Hematopoietic multipotent progenitor cell (in vitro differentiated cells): ENCODE results near the gene IFNL3. TPM values are rescaled to one million over a fixed set of nuclear protein-coding genes. Genes with fewer than 3 reads are reported as not detected.
"Not testable (repeated sequence)": the region's sequence is repeated elsewhere in the genome, so short reads cannot be mapped to it uniquely, and the experiment has no call there.

ENCODE experiments used
- DNase-seq, 3 donors: peaks; one replicate each; pipeline ENCODE4 v3.0.0-alpha.2; 2011 to 2015; ENCODE audit warnings: low read depth in 2 of 3, low spot score in 2 of 3
- total RNA-seq: library from RNA; depleted of rRNA; stranded (reverse); fragments of >200 nt; gene quantifications from one replicate; pipeline ENCODE4 v1.2.3, GENCODE V29; 2012

The IFNL3 gene
- total RNA-seq, 1 donor, result 0.27 TPM

DNA sequence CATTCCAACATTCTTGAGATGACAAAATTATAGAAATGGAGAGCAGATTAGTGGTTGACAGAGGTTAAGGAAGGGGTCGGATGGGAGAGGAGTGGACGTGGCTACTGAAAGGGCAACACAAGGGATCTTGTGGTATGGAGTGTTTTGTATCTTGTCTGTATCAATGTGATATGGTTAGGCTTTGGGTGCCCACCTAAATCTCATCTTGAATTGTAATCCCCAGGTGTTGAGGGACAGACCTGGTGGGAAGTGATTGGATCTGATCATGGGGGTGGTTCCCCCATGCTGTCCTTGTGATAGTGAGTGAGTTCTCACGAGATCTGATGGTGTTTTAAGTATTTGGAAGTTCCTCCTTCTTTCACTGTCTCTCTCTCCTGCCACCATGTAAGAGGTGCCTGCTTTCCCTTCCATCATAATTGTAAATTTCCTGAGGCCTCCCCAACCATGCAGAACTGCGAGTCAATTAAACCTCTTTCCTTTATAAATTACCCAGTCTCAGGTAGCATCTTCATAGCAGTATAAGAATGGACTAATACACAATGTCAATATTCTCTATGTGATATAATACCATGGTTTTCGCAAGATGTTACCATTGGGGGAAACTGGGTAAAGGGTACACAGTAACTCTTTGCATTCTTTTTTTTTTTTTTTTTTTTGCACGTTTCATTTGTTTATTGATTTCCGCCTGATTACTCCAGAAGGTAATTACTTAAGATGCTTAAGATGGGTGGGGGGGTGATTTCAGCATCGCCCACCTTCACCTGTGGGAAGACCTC, 8.8 kb upstream of the IFNL3 start:
- DNase-seq, result no peak

DNA sequence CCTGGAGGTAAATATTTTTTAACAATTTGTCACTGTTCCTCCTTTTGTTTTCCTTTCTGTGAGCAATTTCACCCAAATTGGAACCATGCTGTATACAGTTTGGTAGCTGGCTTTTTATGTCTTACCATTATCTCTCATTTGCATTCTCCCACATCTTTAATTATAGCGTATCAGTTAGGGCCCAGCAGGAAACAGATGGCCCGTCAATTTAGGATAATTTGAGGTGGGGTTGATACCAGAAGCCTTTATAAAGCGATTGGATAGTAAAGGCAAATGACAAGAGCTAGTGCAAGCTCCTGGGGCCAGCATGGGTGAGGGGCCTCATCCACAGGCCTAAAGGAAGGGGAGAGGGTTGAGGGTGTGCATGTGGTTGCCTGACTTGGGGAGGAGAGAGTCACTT, 7.7 kb upstream of the IFNL3 start:
- DNase-seq, result peak in 2 of 3 donors; percentile 90 to 98

DNA sequence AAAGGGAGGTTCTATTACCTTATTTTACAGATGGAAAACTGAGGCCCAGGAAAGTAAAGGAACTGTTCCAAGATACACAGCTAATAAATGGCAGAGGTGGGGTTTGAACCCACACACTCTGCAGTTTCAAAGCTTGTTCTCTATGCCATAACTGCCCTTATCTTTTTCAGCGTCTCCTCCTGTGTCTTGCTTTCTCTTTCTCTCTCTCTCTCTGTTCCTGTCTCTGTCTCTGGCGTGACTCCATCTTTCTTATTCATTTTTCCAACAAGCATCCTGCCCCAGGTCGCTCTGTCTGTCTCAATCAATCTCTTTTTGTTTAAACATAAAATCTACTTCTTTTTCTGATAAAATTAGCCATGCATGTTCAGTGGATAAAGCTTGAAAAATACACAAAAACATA, 7.0 kb upstream of the IFNL3 start:
- peak in 1 of 3 donors; percentile 42 for DNase-seq

DNA sequence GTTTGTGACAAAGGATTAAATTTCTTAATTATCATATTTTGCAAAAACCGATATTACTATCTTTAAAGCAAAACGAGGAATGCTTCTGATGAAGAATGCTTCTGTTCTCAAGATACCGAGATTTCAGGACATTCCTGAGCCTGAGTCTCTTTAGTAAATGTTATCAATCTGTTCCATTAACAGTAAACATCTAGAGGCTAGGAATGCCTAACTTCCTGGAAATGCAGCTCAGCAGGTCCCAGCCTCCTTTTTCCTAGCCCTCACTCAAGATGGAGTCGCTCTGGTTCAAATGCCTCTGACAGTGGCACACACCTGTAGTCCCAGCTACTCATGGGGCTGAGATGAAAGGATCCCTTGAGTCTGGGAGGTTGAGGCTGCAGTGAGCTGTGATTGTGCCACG, 6.3 kb upstream of the IFNL3 start:
- no peak for DNase-seq

DNA sequence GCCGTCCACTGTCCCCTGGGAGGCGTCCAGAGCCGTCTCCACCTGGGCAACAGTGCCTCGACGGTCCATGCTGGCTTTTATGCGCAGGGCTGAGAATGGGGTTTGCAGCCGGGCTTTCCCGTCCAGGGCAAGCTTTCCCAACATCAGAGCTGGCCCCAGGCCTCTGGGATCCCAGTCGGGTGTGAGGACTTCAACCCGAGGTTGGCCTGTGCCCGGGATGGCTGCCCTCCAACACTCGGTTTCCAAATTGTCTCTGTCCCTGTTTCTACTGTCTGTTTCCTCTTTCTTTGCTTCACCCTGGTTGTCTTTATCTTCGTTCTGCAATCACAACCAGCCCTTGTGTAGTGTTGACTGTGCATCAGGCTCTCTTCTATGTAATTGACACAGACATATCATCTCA, 4.0 kb upstream of the IFNL3 start, which contains the start of gene IFNL4:
Gene IFNL4, minus strand, starts transcription at position 51 of the 400 bp plus-strand sequence.
- DNase-seq, result no peak

DNA sequence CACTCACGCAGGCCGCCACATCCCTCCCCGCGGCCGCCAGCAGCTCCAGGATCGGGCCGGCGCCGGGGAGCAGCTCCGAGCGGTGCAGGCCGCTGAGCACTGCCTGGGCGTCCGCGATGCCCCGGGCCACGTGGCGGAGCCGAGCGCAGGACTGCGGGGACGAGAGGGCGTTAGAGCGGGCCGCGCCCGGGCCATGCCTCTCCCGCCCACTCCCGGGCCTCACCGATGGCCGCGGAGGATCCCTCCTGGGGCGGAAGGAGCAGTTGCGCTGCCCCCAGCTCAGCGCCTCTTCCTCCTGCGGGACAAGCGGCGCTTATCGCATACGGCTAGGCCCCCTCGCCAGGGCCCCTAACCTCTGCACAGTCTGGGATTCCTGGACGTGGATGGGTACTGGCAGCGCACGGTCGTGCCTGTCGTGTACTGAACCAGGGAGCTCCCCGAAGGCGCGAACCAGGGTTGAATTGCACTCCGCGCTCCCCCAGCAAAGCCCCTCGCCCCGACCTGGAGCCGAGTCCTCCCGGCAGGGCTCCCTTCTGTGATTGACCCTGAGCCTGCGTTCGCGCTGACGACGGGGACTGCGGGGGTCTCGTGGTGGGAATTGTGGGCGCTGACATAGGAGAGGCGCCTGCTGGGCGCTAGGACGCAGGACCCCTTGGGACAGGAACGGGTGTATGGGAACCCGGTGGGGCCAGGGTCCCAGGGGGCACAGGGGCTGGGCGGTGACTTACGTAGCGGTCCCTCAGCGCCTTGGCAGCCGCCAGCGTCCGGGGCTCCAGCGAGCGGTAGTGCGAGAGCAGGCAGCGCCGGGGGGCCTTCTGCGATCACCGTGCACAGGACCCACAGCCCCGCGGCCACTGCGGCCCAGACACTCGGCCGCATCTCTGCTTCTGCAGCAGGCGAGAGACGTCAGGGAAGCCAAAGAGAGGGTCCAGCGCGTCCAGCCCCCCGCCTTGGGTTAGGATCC, 3.2 kb upstream of the IFNL3 start:
- no peak for DNase-seq

DNA sequence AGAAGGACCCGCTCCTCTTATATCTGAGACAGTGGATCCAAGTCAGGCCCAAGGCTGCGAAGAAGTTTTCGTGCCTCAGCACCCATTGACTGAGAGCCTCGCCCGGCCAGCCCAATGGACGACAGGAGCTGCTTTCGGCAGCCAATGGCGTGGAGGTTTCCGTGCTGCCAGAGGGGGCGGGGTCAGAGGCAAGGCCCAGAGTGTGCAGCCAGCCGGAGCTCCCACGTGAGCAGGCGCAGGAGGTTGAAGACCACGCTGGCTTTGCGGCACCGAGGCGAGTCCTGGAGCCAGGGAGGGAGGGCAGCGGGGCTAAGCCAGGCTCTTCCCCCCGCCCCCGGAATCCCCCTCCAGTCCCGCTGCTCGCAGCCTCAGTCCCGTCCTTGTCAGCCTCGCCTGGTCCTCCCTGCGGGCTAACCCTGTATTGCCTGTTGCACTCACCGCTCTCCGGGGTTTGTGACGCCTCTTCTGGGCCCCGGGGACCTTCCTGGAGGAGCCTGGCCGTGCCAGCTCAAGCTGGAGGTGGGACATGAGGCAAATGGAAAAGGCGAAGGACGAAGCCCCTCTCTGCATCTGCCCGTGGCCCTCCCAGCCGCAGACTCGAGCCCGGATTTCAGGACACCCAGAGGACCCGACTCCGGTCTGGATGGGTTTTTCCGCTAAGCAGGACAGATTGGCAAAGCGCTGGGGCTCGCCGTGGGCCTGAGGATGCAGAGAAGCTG, 2.3 kb upstream of the IFNL3 start:
- peak in 1 of 3 donors; percentile 49 for DNase-seq

DNA sequence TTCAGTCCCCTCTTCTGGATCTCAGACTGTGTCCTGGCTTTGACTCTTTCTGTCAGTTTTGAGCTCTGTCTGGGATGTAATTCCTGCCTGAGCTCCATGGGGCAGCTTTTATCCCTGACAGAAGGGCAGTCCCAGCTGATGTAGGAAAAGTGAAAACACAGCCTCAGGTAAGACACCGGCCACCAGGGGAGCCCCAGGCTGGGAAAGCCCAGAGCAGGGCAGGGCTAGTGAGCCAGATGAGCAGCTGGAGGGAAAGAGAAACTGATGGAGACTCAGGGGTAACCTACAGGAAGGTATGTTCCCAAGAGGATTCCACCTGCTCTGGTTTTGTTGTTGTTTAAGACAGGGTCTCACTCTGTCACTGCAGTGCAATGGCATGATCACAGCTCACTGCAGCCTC, 360 bp upstream of the IFNL3 start:
- not testable (repeated sequence) for DNase-seq

DNA sequence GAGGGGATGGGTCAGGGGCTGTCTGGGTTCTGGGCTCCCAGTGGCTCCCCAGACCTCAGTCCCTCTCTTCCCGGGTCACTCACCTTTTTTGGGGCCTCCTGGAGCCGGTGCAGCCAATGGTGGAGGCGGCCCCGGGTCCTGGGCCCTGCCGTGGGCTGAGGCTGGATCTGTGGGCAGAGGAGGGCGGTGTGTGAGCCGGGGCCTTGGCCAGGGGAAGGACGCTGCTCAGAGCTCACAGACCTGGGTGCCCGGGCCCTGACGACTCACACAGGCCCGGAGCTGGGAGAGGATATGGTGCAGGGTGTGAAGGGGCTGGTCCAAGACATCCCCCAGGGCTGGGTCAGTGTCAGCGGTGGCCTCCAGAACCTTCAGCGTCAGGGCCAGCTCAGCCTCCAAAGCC, 1.1 kb downstream of the IFNL3 start:
- DNase-seq, result not testable (repeated sequence)

DNA sequence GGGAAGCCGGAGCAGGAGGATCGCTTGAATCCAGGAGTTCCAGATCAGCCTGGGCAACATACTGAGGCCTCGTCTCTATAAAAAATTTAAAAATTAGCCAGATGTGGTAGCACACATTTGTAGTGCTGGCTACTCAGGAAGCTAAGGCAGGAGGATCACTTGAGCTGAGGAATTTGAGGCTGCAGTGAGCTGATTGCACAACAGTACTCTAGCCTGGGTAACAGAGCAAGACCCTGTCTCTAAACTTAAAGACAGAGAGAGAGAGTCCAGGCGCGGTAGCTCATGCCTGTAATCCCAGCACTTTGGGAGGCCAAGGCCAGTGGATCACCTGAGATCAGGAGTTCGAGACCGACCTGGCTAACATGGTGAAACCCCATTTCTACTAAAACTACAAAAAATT, 4.4 kb downstream of the IFNL3 start:
- no peak for DNase-seq

DNA sequence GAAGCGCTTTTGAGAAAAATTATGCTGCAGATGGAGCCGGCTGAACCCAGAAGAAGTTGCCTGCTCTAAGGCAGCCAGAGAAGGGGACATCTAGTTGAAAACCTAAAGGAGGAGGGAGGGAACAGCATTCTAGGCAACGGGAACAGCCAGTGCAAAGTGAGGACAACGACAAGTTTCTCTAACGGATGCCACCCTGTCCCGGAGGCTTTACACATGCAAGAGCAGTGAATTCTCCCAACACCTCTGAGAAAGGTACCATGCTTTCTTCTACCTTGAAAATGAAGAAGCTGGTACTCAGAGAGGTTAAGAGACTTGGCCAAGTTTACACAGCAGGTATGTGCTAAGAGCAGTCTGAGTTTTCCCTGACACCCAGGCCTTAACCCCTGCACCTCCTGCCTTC, 5.9 kb downstream of the IFNL3 start:
- no peak for DNase-seq

DNA sequence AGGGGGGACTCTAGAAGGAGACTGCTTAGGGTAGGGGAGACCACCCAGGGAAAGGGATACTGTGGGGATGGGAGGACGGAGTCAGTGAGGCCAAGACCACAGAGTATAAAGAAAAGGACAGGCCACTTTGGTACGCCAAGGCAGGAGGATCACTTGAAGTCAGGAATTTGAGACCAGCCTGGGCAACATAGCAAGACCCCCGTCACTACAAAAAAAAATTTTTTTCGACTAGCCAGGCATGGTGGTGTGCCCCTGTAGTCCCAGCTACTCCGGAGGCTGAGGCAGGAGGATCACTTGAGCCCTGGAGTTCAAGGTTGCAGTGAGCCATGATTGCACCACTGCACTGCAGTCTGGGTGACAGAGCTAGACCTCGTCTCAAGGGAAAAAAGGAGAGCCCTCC, 6.6 kb downstream of the IFNL3 start:
- no peak for DNase-seq

DNA sequence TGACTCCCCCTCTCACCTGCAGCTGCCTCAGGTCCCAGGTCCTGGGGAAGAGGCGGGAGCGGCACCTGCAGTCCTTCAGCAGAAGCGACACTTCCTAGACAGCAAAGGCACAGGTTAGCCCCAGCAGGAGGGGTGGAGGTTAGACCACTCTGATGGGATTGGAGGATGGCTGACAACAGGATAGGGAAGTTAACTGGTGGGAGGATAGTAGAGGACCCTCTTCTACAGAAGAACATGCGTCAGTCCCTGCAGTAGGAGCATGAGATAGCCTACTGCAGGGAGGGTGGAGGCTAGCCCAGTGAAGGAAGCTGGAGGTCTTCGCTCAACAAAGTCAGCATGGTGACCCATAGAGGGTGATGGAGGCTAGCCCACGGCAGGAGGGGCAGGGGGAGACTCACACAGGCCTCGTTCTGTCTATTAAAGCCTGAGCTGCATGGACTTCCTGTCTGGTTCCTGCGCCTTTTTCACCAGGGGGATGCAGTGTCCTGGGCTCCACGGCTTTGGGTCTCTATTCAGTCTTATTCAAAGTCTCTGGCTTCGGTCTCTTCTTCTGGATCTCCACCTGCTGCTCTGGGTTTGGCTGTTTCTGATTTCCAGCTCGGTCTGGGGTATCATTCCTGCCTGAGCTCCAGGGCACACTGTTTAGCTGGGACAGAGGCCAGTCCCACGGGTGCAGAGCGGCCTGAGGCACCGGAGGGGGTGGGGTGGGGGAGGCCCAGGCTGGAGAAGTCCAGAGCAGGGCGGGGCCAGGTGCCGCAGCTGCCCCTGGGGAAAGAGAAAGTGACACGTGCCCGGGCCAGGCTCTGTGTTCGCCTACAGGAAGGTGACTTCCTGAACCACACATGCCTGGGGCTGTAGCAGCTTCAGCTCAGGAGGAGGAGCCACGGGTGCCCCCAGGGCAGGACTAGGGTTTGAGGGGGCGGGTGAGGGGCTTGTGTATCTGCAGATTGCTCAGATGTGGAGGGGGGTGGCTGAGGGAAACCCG, 7.3 kb downstream of the IFNL3 start:
- peak in 2 of 3 donors; percentile 56 to 58 for DNase-seq

DNA sequence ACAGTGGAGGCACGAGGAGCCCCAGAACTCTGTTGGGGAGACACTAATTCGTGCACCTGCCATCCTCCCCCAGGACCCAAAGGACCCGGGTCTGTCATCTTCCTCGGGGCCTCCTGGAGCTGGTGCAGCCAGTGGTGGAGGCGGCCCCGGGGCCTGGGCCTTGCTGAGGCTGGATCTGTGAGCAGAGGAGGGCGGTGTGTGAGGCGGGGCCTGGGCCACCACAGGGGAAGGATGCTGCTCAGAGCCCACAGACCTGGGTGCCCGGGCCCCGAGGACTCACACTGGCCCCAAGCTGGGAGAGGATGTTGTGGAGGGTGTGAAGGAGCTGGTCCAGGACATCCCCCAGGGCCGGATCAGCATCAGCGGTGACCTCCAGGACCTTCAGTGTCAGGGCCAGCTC, 8.3 kb downstream of the IFNL3 start:
- no peak for DNase-seq

DNA sequence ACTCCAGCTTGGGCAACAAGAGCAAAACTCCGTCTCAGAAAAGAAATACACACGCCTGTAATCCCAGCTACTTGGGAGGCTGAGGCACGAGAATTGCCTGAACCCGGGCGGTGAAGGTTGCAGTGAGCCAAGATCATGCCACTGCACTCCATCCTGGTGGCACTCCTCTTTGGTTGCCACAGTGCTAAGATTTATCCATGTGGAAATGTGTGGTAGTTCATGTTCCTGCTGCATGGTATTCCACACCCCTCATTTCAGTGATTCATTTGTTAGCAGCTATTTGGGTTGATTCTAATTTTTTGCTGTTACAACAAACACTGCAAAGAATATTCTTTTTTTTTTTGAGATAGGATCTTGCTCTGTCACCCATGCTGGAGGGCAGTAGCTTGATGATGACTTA, 12.1 kb downstream of the IFNL3 start:
- DNase-seq, result no peak

DNA sequence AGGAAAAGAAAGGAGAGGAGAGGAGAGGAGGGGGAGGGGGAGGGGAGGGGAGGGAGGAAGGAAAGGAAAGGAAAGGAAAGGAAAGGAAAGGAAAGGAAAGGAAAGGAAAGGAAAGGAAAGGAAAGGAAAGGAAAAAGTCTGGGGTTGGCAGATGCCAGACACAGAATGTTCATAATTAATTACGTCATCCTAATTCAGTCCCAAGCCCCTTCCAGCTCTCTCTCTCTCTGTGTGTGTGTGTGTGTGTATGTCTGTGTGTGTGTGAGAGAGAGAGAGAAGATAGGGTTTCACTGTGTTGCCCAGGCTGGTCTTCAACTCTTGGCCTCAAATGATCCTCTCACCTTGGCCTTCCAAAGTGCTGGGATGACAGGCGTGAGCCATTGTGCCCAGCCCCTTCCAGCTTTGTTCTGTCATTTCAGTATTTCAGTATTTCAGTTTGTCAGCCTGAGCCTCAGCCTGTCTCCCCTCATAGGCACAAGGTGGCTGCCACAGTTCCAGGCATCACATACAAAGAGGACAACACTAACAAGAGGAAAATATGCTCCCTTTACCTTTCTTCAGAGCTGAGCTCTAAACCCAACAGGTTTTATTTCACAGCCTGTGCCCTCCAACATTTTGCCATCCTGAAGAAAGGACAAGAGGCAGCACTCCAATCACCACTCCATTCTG, 14.6 kb downstream of the IFNL3 start:
- no peak for DNase-seq

DNA sequence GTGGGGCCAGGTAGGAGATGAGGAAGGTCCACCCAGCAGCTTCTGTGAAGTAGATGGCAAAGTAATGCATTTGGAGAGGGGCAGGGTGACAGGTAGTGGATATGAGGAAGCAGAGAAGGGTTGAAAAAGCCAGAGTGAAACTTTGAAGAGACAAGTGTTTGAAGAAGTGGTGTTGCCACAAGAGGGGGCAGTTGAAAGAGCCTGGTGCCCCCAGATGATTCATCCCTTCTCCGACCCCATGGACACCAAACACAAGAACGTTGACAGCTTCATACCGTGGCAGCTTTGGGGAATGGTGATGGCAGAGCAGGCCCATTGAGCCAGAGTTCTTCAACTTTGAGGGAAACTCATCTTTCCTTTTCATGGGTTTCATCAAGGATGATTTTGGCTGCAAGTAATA, 19.9 kb downstream of the IFNL3 start:
- peak in 2 of 3 donors; percentile 67 to 80 for DNase-seq

DNA sequence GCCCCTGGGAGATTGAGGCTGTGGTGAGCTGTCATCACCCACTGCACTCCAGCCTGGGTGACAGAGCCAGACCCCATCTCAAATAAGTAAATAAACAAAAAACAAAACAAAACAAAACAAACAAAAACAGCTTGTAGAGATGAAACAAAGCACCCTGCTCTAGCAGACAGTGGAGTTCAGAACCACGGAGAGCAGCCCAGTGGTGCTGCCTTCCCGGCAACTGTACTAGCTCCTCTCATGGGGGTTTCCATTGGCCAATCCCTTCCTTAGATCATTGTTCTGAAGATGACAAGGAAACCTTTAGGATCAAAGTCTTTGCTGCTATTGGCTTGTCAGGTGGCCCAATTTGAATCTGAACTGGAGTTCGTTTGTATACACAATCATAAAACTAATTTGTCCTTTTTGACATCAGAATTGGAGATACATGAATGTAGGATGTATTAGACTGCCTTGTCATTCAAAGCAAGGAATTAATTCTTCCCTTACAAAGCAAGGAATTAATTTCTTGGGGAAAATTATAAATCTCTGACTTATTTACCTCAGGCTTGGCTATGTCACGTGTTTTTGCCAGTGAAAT, 21.0 kb downstream of the IFNL3 start:
- peak in 2 of 3 donors; percentile 37 to 63 for DNase-seq

DNA sequence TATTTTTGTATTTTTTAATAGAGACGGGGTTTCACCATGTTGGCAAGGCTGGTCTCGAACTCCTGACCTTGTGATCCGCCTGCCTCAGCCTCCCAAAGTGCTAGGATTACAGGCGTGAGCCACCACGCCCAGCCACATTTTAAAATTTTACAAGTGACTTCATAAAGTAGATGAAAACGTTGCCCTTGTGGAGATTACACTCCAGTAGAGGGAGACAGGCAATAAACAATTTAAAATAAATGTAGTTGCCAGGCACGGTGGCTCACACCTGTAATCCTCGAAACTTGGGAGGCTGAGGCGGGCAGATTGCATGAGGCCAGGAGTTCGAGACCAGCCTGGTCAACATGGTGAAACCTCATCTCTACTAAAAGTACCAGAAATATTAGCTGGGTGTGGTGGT, 25.7 kb downstream of the IFNL3 start:
- DNase-seq, result peak in 1 of 3 donors; percentile 23
